CD4-positive, alpha-beta T cell treated with Interleukin-12 subunit alpha and Interleukin-12 subunit beta, for 1 hour (primary cell): Measurements from ENCODE around the gene GATM.

Experiments used
- DNase-seq: peaks from one replicate; pipeline ENCODE4 v3.0.0-alpha.2; 2020

GATM gene, protein sequence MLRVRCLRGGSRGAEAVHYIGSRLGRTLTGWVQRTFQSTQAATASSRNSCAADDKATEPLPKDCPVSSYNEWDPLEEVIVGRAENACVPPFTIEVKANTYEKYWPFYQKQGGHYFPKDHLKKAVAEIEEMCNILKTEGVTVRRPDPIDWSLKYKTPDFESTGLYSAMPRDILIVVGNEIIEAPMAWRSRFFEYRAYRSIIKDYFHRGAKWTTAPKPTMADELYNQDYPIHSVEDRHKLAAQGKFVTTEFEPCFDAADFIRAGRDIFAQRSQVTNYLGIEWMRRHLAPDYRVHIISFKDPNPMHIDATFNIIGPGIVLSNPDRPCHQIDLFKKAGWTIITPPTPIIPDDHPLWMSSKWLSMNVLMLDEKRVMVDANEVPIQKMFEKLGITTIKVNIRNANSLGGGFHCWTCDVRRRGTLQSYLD

DNA sequence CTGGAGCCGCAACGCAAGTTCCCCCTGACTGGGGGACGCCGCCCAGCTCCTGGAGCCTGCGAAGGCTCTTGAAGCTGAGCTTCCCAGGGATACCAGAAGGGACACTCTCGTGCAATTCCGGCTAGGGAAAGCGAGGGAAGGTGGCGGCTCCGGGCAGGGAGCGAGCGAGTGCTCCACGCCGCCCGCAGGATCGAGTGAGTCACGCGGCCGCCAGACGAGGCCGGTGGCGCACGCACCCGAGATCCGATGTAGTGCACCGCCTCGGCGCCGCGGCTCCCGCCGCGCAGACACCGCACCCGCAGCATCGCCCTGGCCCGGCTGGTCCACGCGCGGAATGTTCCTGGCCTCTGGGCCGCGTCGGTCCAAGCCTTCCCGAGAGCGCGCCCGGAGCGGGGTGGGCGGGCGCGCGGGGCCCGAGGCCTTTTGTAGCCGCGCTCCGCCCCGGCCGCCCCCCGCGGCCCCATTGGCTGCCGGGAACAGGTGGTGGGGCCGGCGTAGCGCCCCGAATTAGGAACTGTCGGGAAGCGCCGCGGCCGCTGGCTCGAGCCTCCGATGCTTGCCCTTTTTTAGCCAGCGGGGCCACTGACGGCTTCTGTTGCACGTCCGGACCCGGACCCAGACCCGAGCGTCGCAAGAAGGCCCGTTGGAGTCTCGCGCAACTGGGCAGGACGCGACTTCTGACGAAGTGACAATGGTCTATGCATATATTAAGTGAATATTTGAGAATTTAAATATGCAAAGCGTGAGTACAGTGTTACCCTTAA lies at the start of gene GATM:
Gene GATM, minus strand, starts transcription at position 396 of the 764 bp plus-strand sequence. Its CDS starts 91 bp downstream, at position 305.
- DNase-seq, result peak; percentile 21

DNA sequence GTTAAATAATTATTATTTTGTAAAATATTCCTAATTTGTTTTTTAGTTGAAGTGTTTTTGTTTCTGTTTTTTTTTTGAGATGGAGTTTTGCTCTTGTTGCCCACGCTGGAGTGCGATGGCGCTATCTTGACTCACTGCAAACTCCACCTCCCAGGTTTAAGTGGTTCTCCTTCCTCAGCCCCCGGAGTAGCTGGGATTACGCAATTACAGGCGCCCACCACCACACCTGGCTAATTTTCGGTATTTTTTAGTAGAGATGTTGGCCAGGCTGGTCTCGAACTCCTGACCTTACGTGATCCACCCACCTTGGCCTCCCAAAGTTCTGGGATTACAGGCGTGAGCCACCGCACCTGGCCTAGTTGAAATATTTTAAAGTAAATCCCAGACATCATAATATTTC lies 48.7 kb upstream of the GATM start:
- no peak for DNase-seq

DNA sequence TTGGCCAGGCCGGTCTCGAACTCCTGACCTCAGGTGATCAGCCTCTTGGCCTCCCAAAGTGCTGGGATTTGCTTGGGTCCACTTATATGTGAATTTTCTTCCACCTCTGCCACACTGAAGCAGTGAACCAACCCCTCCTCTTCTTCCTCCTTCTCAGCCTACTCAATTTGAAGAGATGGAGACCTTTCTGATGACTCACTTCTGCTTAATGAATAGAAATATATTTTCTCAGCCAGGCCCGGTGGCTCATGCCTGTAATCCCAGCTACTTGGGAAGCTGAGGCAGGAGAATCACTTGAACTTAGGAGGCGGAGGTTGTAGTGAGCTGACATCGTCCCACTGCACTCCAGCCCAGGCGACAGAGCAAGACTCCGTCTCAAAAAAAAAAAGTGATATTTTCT lies 46.8 kb upstream of the GATM start:
- DNase-seq, result no peak

DNA sequence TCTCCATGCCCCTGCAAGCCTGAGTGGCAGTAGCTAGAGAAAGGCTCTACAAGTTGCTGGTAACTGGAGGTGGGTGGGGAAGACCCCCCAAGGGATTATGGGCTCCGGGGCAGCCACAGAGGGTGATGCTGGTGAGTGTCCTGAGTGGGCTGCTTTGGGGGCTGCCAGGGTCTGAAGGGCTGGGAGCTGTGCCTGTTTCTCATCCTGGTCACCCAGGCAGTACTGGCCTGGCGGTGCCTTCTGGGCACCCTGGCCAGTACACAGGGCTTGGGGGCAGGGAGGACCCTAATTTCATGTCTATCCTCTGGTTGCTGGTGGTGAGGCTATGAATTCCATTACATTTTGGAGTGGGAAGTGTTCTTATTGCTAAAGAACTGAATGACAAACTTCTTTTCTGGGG lies 46.1 kb upstream of the GATM start:
- no peak for DNase-seq

DNA sequence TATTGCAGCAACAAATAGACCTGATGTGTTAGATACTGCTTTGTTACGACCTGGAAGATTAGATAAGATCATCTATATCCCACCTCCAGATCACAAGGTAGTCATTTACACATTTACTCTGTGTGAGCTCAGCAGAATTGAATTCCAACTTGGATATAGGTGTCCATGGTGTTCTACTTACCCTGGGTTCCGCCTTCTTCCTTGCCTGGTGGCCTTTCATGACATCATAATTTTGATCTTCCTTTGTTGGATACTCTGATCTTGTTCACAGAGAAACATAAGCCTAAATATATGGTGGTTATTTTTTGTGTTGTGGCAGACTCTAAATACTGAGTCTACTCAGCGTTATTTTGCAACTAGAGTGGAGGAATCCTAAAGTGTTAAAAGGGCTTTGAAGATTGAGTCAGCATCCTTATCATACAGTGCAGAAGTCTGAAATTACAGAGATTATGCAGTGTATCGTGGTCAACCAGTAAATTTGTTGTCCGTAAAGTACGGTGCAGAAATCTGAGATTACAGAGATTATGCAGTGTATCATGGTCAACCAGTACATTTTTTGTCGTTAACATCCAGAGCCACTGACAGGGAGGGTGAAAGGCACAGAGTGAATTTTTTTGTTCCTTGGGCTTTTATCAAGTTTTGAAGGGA lies 39.1 kb upstream of the GATM start:
- no peak for DNase-seq

DNA sequence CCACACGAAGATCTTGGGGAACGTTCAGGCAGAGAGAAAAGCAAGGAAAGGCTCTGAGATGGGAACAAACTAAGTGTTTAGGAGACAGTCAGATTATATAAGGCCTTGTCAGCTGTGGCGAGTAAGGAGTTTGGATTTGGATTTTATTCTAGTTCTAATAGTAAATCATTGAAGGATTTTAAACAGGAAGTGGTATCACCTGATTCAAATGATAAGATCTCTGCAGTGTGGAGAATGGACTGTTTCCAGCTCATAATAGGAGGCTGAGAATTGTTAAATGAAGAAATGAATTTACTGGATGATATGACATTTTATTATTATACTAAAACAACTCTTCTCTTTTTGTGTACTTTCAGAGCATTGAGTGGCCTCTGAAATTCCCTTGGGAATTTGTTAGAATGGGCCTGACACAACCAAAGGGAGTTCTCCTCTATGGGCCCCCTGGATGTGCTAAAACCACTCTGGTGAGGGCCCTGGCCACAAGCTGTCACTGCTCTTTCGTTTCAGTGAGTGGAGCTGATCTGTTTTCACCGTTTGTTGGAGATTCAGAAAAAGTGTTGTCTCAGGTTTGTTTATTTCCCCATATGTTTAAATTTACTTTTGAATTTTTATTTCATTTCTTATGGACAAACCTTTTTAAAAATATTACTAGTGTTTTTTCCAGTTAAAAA lies 36.0 kb upstream of the GATM start:
- DNase-seq, result no peak

DNA sequence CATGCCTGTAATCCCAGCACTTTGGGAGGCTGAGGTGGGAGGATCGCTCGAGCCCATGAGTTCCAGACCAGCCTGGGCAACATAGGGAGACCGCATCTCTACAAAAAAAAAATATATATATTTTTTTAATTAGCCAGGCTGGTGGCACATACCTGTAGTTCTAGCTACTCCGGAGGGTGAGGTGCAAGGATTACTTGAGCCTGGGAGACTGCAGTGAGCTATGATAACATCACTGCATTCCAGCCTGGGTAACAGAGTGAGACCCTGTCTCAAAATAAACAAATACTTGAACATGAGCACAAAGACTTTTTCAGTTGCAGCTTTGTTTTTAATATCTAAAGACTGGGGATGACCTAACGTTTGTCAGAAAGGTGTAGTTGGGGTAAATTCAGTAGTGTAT lies 31.3 kb upstream of the GATM start:
- DNase-seq, result no peak

DNA sequence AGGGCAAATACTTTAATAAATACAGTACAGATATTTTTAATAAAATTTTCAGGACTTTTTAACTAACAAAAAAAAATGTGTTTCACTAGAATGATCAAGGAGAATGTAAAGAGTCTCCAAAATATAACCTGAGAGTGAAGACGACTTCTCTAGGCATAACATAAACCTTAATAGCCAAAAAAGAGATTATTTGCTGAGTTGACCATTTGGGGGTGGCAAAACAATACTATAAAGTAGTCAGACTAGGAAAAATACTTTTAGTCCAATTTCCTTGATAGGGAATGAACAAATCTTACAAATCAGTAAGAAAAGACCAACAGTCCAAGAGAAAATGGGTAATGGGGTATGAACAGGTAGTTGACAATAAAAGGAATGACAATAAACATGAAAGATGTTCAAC lies 29.4 kb upstream of the GATM start:
- no peak for DNase-seq

DNA sequence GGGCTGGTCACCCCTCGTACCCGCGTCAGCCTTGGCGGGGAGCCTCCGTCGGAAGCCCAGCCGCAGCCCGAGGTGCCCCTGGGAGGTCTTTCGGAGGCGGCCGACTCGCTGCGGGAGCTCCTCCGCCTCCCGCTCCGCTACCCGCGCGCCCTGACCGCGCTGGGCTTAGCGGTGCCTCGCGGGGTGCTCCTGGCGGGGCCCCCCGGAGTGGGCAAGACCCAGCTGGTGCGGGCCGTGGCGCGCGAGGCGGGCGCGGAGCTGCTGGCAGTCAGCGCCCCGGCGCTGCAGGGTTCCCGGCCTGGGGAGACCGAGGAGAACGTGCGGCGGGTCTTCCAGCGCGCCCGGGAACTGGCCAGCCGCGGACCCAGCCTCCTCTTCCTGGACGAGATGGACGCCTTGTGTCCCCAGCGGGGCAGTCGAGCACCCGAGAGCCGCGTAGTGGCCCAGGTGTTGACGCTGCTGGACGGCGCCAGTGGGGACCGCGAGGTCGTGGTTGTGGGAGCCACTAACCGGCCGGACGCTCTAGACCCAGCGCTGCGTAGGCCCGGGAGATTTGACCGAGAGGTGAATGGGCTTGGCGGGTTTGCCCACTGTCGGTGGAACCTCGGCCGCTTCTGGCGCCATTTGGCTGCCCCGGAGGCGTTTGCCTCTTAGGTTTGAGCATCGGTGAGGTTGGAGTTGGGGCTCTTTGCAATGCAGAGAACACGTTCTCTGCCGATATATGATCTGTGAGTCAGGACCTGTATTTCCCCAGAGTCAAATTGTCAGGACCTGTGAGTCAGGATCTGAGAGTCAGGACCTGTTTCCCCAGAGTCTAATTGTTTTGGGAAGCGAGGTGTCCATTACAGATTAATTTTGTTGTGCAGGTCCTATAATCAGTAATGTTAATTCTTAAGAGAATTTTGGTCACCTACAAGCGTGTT lies 24.9 kb upstream of the GATM start:
- peak; percentile 18 for DNase-seq

DNA sequence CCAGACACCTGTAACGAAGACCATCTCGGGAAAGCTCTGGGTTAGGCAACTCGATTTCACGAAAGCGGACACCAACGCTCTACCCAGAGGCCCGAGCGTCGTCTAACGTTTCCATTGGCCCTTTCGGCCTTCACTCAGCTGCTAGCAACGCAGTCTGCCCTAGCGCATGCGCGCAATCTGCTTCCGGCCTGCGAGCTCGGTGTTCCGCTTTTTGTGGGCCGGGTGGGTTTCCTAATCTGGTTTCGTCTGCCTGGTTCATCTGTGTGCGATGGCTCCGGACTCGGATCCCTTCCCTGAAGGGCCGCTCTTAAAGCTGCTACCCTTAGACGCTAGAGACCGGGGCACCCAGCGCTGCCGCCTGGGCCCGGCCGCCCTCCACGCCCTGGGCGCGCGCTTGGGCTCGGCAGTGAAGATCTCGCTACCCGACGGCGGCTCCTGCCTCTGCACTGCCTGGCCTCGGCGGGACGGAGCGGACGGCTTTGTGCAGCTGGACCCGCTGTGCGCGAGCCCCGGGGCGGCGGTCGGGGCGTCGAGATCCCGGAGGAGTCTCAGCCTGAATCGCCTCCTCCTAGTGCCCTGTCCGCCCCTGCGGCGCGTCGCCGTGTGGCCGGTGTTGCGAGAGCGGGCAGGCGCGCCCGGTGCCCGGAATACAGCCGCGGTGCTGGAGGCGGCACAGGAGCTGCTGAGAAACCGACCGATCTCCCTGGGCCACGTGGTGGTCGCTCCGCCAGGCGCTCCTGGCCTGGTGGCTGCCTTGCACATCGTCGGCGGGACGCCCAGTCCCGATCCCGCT lies 24.0 kb upstream of the GATM start:
- peak; percentile 96 for DNase-seq

DNA sequence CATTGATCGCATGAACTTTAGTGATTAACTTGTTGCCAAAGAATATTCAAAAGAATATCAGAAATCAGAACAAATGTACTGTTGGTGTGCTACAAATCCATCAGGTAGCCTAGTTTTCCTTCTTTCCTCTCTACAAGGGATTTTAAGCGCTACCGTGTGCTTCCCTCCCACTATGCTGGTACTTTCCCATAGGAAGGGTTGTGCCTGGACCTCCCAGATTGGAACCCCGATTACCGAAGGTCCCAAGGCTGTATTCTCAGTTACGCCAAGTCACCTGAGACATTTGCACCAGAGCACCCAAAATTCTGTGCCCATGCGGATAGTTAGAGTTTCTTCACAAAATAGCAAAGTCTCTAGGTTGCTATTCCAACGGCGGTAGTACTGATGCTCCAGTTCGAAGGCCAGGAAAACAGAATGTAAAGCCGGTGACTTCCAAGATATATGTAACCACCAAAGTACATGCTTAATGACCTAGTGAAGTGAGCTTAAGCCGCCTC lies 23.4 kb upstream of the GATM start:
- no peak for DNase-seq

DNA sequence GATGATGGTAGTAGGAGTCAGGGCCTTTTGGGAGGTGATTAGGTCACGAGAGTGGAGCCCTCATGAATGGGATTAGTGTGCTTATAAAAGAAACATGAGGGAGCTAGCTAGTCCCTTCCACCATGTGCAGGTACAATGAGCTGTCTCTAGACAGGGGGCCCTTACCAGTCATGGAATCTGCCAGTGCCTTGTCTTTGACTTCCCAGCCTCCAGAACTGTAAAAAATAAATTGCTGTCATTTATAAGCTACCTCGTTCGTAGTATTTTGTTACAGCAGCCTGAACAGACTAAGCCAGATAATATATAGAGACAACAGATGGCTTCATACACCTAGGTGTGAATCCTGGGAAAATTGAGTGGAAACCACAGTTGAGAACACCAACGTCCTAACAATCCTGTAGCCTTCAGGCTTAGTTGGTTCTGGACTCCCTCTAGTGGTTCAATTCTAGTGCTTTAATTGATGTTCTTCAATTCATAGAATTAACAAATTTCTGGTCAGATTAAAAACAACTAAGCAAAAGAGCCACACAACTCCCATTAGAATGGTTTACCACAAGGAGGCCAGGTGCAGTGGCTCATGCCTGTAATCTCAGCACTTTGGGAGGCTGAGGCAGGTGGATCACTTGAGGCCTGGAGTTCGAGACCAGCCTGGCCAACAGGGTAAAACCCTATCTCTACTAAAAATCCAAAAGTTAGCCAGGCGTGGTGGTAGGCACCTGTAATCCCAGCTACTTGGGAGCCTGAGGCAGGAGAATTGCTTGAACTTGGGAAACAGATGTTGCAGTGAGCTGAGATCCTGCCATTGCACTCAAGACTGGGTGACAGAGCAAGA lies 21.3 kb upstream of the GATM start:
- peak; percentile 60 for DNase-seq

DNA sequence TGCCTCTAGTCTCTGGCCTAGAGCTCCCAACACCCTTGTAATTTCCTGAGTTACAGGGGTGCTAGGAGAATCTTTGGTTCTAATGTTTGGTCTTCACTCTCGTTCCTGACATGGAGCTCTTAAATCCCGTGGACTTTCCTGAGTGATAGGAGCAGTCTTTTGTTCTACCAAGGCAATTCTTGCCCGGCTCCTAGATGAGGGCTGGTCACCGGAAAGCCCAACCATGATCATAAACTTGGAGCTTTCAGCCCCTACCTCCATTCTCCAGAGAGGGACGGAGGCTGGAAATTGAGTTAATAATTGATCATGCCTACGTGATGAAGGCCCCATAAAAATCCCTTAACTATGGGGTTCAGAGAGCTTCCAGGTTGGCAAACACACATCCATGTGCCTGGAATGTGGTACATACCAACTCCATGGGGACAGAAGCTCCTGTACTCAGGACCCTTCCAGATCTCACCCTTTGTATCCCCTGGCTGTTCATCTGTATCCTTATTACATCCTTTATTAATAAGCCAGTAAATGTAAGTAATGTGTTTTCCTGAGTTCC lies 18.8 kb upstream of the GATM start:
- DNase-seq, result no peak

DNA sequence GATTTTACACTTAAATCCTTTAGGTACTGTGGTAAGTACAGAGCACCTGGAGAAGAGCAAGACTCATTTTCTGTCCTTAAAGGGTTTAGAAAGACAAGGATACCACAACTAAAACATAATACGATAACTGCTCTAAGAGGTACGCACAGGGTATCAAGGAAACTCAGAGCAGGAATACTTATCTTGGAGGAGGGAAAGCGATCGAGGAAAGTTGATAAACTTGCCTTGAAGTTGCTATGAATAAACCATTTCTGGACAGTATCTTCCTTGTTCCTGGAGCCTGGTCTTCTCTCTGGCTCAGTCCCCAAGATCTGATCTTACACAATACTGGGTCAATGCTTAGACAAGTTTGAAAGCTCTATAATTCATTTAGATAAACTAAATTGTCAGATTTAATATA lies 17.6 kb upstream of the GATM start:
- no peak for DNase-seq

DNA sequence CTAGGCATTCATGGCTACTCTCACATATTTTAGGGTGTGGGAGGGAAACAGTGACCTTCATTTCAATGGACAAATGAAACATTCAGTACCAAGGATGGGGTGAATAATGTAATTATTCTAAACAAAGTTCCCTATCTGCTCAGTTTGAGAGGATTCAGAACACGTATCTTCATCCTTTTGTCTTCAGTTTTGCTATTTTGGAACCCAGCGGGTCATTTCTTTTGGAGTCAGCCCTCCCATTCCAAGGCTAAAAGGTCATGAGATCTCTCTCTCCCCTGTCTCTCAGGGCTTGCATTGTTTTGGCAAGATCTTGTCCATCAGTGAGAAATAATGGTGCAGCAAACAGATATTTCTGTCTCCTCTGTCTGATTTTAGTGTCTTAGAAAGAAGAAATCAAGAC lies 16.3 kb upstream of the GATM start:
- DNase-seq, result no peak

DNA sequence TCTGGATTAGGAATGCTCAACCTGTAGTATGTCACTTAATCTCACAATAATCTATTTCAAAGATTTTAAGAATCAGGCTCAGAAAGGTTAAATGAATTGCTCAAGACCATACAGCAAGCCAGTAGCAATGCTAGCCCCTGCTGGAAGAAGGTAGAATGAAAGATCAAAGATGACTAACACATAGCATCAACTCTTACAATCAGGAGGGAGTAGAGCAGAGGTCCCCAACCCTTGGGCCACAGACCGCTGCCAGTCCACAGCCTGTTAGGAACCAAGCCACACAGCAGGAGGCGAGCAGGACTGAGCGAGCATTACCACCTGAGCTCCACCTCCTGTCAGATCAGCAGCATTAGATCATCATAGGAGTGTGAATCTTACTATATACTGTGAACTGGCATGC lies 15.5 kb upstream of the GATM start:
- no peak for DNase-seq

DNA sequence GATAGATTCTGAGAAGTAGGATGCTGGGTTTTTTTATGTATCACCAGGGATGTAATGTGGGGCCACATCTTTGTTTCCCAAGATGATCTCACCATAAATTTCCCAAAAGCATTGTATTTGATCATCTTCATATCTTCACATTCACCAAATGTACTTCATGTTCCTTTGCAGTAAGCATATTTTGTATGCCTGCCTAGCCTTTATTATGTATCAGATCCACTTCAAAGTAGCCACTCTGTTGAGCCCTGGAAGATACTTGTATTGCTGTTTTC lies 14.2 kb upstream of the GATM start:
- DNase-seq, result no peak

DNA sequence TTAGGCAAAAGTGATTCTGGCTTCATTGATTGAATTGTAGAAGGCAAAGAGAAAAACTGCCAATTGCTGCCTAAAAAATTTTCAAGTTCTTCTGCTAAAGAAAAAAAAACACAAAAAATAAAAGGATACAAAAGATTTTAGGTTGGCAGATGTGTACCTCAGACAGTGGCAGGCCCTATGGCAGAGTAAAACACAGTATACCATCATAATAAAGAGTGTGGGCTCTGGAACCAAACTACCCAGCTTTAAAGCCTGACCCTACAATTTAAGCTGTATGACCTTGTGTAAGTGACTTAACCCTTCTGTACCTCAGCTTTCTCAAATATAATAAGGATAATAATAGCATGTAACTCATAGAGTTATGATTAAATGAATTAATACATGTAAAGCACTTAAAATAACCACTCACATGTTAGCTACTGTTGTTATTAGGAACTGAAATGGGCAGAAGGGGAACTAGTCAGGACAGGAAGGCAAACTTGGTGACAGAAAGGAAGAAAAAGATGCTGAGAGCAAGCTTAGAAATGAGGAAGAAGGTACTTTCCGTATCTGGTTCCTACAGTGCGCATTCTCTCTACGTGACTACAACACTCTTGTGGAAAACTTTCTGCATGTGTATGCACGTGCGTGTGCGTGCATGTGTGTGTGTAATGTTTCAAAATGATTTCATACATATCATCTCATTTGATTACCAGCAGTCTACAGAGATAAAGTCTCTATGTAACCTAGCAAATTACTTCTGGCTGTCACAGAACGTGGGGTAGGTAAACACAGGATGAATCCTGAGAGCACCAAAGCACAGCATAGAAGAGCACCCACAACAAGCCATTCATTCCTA lies 13.6 kb upstream of the GATM start:
- DNase-seq, result peak; percentile 10

DNA sequence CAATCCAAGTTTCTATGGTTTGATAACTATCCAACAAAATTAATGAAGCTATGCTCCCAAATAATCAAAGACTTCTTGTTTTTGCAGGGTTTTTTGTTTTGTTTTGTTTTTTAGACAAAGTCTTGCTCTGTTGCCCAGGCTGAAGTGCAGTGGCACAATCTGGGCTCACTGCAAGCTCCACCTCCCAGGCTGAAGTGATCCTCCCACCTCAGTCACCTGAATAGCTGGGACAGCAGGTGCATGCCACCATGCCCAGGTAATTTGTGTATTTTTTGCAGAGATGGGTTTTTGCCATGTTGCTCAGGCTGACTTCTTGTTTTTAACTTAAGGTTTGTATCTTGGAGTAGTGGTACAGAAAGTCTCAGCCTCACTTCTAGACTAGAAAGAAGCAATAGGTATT lies 11.0 kb upstream of the GATM start:
- DNase-seq, result no peak
